ENCODE measurements around the gene CNPY4.
"Not testable (repeated sequence)": the region's sequence is repeated elsewhere in the genome, so short reads cannot be mapped to it uniquely, and the experiment has no call there.

Gene CNPY4

GRCh38 chr7:100132697-100133151 is 13.3 kb downstream of the CNPY4 start:
- ATAC-seq (replicated peaks) (peak; percentile 74 to 77), DNase-seq (peak; percentile 52)
- Mint-ChIP-seq H3K4me3 (no peak overlapping the region), H3K36me3 (no peaks in the 10 kb centered on the region), H3K4me1 (peaks cover 15 to 32% of the 10 kb centered on the region in 2 donors), H3K9me3 (no peaks in the 10 kb centered on the region), H3K27me3 (no peaks in the 10 kb centered on the region), H3K27ac (peak overlapping the region; percentile 81)

GRCh38 chr7:100137851-100138760 is 18.7 kb downstream of the CNPY4 start:
- peak; percentile 72 to 78 for ATAC-seq (replicated peaks)
- peak overlapping the region in 1 of 2 donors; percentile 5 for H3K4me3 Mint-ChIP-seq
- no peaks in the 10 kb centered on the region for H3K9me3 Mint-ChIP-seq
- H3K4me1 Mint-ChIP-seq, result peaks cover 14 to 20% of the 10 kb centered on the region in 2 donors
- no peak for DNase-seq
- peak overlapping the region; percentile 44 for H3K27ac Mint-ChIP-seq
- H3K27me3 Mint-ChIP-seq, result no peaks in the 10 kb centered on the region
- H3K36me3 Mint-ChIP-seq, result no peaks in the 10 kb centered on the region

- Mint-ChIP-seq H3K4me1 (peaks cover 14 to 20% of the 10 kb centered on the region in 2 donors), H3K27me3 (no peaks in the 10 kb centered on the region), H3K9me3 (no peaks in the 10 kb centered on the region), H3K27ac (no peak overlapping the region), H3K4me3 (no peak overlapping the region), H3K36me3 (no peaks in the 10 kb centered on the region)
- peak in 1 of 2 donors; percentile 29 for ATAC-seq (replicated peaks)
- no peak for DNase-seq
These were observed 22.1 kb downstream of the CNPY4 start for GRCh38 chr7:100141555-100141949.

- Mint-ChIP-seq H3K36me3 (no peaks in the 10 kb centered on the region), H3K27ac (no peak overlapping the region), H3K9me3 (no peaks in the 10 kb centered on the region), H3K4me3 (no peak overlapping the region), H3K4me1 (peaks cover 14 to 19% of the 10 kb centered on the region in 2 donors), H3K27me3 (no peaks in the 10 kb centered on the region)
- ATAC-seq (replicated peaks) (no peak), DNase-seq (no peak)
These were observed 23.0 kb downstream of the CNPY4 start for GRCh38 chr7:100142461-100142860.

- not testable (repeated sequence) for H3K27ac Mint-ChIP-seq; DNase-seq; H3K9me3 Mint-ChIP-seq; H3K27me3 Mint-ChIP-seq; H3K4me3 Mint-ChIP-seq; ATAC-seq (replicated peaks)
- Mint-ChIP-seq H3K36me3 (peaks cover 7 to 12% of the 10 kb centered on the region in 2 donors), H3K4me1 (peaks cover 14 to 20% of the 10 kb centered on the region in 2 donors)
These were observed 26.9 kb downstream of the CNPY4 start for GRCh38 chr7:100146350-100146749.

GRCh38 chr7:100147278-100147677 is 27.8 kb downstream of the CNPY4 start:
- H3K4me3 Mint-ChIP-seq, result no peak overlapping the region
- no peaks in the 10 kb centered on the region for H3K27me3 Mint-ChIP-seq
- no peak for ATAC-seq (replicated peaks)
- no peak for DNase-seq
- no peaks in the 10 kb centered on the region for H3K9me3 Mint-ChIP-seq
- H3K4me1 Mint-ChIP-seq, result peaks cover 18 to 20% of the 10 kb centered on the region in 2 donors
- H3K27ac Mint-ChIP-seq, result no peak overlapping the region
- H3K36me3 Mint-ChIP-seq, result peaks cover 11 to 14% of the 10 kb centered on the region in 2 donors

GRCh38 chr7:100148225-100148558 is 28.8 kb downstream of the CNPY4 start:
- Mint-ChIP-seq H3K9me3 (no peaks in the 10 kb centered on the region), H3K4me3 (peak overlapping the region; percentile 92 to 100), H3K4me1 (peaks cover 24 to 25% of the 10 kb centered on the region in 2 donors), H3K27ac (peak overlapping the region; percentile 99), H3K27me3 (no peaks in the 10 kb centered on the region), H3K36me3 (peaks cover 15 to 21% of the 10 kb centered on the region in 2 donors)
- DNase-seq, result no peak
- peak; percentile 17 to 24 for ATAC-seq (replicated peaks)

- H3K4me3 Mint-ChIP-seq, result peak within 1 kb of the TSS; percentile 92 to 100
- peak within 1 kb of the TSS; percentile 99 for H3K27ac Mint-ChIP-seq
- H3K9me3 Mint-ChIP-seq, result no peaks in the 10 kb centered on the region
- DNase-seq (peak; percentile 99), ATAC-seq (replicated peaks) (peak; percentile 97 to 98)
- H3K27me3 Mint-ChIP-seq, result no peaks in the 10 kb centered on the region
- H3K4me1 Mint-ChIP-seq, result peaks cover 27 to 30% of the 10 kb centered on the region in 2 donors
- H3K36me3 Mint-ChIP-seq, result peaks cover 15 to 25% of the 10 kb centered on the region in 2 donors
These were observed 29.3 kb downstream of the CNPY4 start, which contains the start of gene LAMTOR4 for GRCh38 chr7:100148559-100149328. Gene LAMTOR4, plus strand, starts transcription at chr7:100148918. Its CDS starts 55 bp downstream, at chr7:100148973.

- no peak for ATAC-seq (replicated peaks)
These were observed 33.0 kb downstream of the CNPY4 start for GRCh38 chr7:100152404-100152803.

GRCh38 chr7:100152937-100153666 is 33.7 kb downstream of the CNPY4 start:
- ATAC-seq (replicated peaks), result no peak
- DNase-seq, result no peak
- Mint-ChIP-seq H3K27ac (peak overlapping the region; percentile 57), H3K36me3 (peaks cover 21 to 49% of the 10 kb centered on the region in 2 donors), H3K27me3 (no peaks in the 10 kb centered on the region), H3K4me3 (no peak overlapping the region), H3K9me3 (no peaks in the 10 kb centered on the region), H3K4me1 (peaks cover 45 to 69% of the 10 kb centered on the region in 2 donors)

More at GRCh38 chr7:100152404-100152803, 33.0 kb downstream of the CNPY4 start:
- Mint-ChIP-seq H3K36me3 (peaks cover 21 to 46% of the 10 kb centered on the region in 2 donors), H3K9me3 (no peaks in the 10 kb centered on the region), H3K4me3 (peak overlapping the region in 1 of 2 donors; percentile 1), H3K4me1 (peaks cover 42 to 64% of the 10 kb centered on the region in 2 donors), H3K27ac (peak overlapping the region; percentile 11), H3K27me3 (no peaks in the 10 kb centered on the region)
- no peak for DNase-seq

GRCh38 chr7:100153708-100154535 is 34.5 kb downstream of the CNPY4 start:
- no peak overlapping the region for H3K4me3 Mint-ChIP-seq
- no peaks in the 10 kb centered on the region for H3K27me3 Mint-ChIP-seq
- no peak for DNase-seq
- H3K27ac Mint-ChIP-seq, result peak overlapping the region; percentile 67
- H3K4me1 Mint-ChIP-seq, result peaks cover 38 to 74% of the 10 kb centered on the region in 2 donors
- ATAC-seq (replicated peaks), result no peak
- no peaks in the 10 kb centered on the region for H3K9me3 Mint-ChIP-seq
- peaks cover 18 to 45% of the 10 kb centered on the region in 2 donors for H3K36me3 Mint-ChIP-seq

- DNase-seq (no peak), ATAC-seq (replicated peaks) (no peak)
- H3K4me1 Mint-ChIP-seq, result peaks cover 40 to 80% of the 10 kb centered on the region in 2 donors
- no peak overlapping the region for H3K4me3 Mint-ChIP-seq
- no peak overlapping the region for H3K27ac Mint-ChIP-seq
- H3K36me3 Mint-ChIP-seq, result peaks cover 18 to 44% of the 10 kb centered on the region in 2 donors
- no peaks in the 10 kb centered on the region for H3K27me3 Mint-ChIP-seq
- no peaks in the 10 kb centered on the region for H3K9me3 Mint-ChIP-seq
These were observed 35.4 kb downstream of the CNPY4 start for GRCh38 chr7:100154651-100155491.
